ENCODE data around the gene MNT. TPM values are rescaled to one million over a fixed set of nuclear protein-coding genes. Genes with fewer than 3 reads are reported as not detected.
"Not testable (repeated sequence)": the region's sequence is repeated elsewhere in the genome, so short reads cannot be mapped to it uniquely, and the experiment has no call there.

Gene MNT, protein sequence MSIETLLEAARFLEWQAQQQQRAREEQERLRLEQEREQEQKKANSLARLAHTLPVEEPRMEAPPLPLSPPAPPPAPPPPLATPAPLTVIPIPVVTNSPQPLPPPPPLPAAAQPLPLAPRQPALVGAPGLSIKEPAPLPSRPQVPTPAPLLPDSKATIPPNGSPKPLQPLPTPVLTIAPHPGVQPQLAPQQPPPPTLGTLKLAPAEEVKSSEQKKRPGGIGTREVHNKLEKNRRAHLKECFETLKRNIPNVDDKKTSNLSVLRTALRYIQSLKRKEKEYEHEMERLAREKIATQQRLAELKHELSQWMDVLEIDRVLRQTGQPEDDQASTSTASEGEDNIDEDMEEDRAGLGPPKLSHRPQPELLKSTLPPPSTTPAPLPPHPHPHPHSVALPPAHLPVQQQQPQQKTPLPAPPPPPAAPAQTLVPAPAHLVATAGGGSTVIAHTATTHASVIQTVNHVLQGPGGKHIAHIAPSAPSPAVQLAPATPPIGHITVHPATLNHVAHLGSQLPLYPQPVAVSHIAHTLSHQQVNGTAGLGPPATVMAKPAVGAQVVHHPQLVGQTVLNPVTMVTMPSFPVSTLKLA
- total RNA-seq = 10 to 100 TPM; 14.9 to 68.1 (median 38.6) TPM

- peak; percentile 79 to 85 for ATAC-seq (ENCODE audit: low FRiP score in 2 of 2)
- peaks cover 44 to 70% (median 50%) of the 10 kb centered on the region in 4 donors for H3K4me1 ChIP-seq
- 0 to 2% methylated on average over 10 to 26 of the region's 51 CpGs for WGBS, 2 donors
Measured at GRCh38 chr17:2400877-2401425, at the start of gene MNT. Gene MNT, minus strand, starts transcription at chr17:2401060. Its CDS starts 348 bp downstream, at chr17:2400712.

GRCh38 chr17:2450016-2450650 lies 49.3 kb upstream of the MNT start:
- Histone ChIP-seq H3K4me1 (no peaks in the 10 kb centered on the region), H3K27ac (no peak overlapping the region), H3K9me3 (no peaks in the 10 kb centered on the region), H3K36me3 (peaks cover 0 to 11% (median 3%) of the 10 kb centered on the region in 4 donors), H3K27me3 (no peaks in the 10 kb centered on the region), H3K4me3 (no peak overlapping the region)
- 63 to 67% methylated on average over 5 of the region's 5 CpGs for WGBS, 2 donors
- TF ChIP-seq EP300 (IDR thresholded peaks at IDR 0.05) (no peak), POLR2A (IDR thresholded peaks at IDR 0.05) (no peak), POLR2AphosphoS5 (IDR thresholded peaks at IDR 0.05) (no peak)
- TF ChIP-seq, protein P1, sequence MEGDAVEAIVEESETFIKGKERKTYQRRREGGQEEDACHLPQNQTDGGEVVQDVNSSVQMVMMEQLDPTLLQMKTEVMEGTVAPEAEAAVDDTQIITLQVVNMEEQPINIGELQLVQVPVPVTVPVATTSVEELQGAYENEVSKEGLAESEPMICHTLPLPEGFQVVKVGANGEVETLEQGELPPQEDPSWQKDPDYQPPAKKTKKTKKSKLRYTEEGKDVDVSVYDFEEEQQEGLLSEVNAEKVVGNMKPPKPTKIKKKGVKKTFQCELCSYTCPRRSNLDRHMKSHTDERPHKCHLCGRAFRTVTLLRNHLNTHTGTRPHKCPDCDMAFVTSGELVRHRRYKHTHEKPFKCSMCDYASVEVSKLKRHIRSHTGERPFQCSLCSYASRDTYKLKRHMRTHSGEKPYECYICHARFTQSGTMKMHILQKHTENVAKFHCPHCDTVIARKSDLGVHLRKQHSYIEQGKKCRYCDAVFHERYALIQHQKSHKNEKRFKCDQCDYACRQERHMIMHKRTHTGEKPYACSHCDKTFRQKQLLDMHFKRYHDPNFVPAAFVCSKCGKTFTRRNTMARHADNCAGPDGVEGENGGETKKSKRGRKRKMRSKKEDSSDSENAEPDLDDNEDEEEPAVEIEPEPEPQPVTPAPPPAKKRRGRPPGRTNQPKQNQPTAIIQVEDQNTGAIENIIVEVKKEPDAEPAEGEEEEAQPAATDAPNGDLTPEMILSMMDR (IDR thresholded peaks at IDR 0.05) = no peak
- DNase-seq (no peak), ATAC-seq (ENCODE audit: low FRiP score in 2 of 2) (no peak)

More at GRCh38 chr17:2400877-2401425, at the start of gene MNT:
- DNase-seq = peak; percentile 95 to 99
- H3K4me3 ChIP-seq = peak within 1 kb of the TSS; percentile 66 to 93 (median 78)
- H3K27ac ChIP-seq = peak within 1 kb of the TSS; percentile 98 to 99 (median 98)
- no peaks in the 10 kb centered on the region for H3K9me3 ChIP-seq
- TF ChIP-seq, protein P1 (IDR thresholded peaks at IDR 0.05) = peak in 5 of 6 experiments; percentile 11 to 38 (median 31)
- TF ChIP-seq EP300 (IDR thresholded peaks at IDR 0.05) (peak in 1 of 4 donors; percentile 68), POLR2AphosphoS5 (IDR thresholded peaks at IDR 0.05) (peak in 1 of 2 donors; percentile 90), POLR2A (IDR thresholded peaks at IDR 0.05) (peak in 3 of 4 donors; percentile 48 to 77 (median 71))
- H3K36me3 ChIP-seq = no peaks in the 10 kb centered on the region
- H3K27me3 ChIP-seq = peaks cover 0 to 2% (median 0%) of the 10 kb centered on the region in 4 donors

- ATAC-seq (ENCODE audit: low FRiP score in 2 of 2) (no peak), DNase-seq (no peak)
- 92 to 98% methylated on average over 2 of the region's 2 CpGs for WGBS, 2 donors
- Histone ChIP-seq H3K27me3 (no peaks in the 10 kb centered on the region), H3K4me3 (no peak overlapping the region), H3K9me3 (no peaks in the 10 kb centered on the region), H3K27ac (no peak overlapping the region), H3K4me1 (no peaks in the 10 kb centered on the region), H3K36me3 (peaks cover 0 to 10% (median 3%) of the 10 kb centered on the region in 4 donors)
- TF ChIP-seq POLR2A (IDR thresholded peaks at IDR 0.05) (no peak), POLR2AphosphoS5 (IDR thresholded peaks at IDR 0.05) (no peak), EP300 (IDR thresholded peaks at IDR 0.05) (no peak)
- TF ChIP-seq, protein P1 (IDR thresholded peaks at IDR 0.05) = no peak
Measured at GRCh38 chr17:2449486-2449885, 48.6 kb upstream of the MNT start.

DNA sequence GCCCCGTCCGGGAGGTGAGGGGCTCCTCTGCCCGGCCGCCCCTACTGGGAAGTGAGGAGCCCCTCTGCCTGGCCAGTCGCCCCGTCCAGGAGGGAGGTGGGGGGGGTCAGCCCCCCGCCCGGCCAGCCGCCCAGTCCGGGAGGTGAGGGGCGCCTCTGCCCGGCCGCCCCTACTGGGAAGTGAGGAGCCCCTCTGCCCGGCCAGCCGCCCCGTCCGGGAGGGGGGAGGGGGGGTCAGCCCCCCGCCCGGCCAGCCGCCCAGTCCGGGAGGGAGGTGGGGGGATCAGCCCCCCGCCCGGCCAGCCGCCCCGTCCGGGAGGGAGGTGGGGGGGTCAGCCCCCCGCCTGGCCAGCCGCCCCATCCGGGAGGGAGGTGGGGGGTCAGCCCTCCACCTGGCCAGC lies 46.6 kb upstream of the MNT start:
- no CpG with 5 or more reads among the region's 29 CpGs for WGBS, 2 donors
- H3K4me1 ChIP-seq; H3K36me3 ChIP-seq; DNase-seq; ATAC-seq (ENCODE audit: low FRiP score in 2 of 2); H3K4me3 ChIP-seq; H3K27ac ChIP-seq; H3K9me3 ChIP-seq; H3K27me3 ChIP-seq: not testable (repeated sequence)

- TF ChIP-seq EP300 (IDR thresholded peaks at IDR 0.05) (no peak), POLR2AphosphoS5 (IDR thresholded peaks at IDR 0.05) (no peak), POLR2A (IDR thresholded peaks at IDR 0.05) (no peak)
- TF ChIP-seq, protein P1 (IDR thresholded peaks at IDR 0.05) = no peak
- Histone ChIP-seq H3K27me3 (no peaks in the 10 kb centered on the region), H3K4me1 (no peaks in the 10 kb centered on the region), H3K36me3 (peaks cover 0 to 6% (median 0%) of the 10 kb centered on the region in 4 donors), H3K4me3 (no peak overlapping the region), H3K27ac (no peak overlapping the region), H3K9me3 (no peaks in the 10 kb centered on the region)
- ATAC-seq (ENCODE audit: low FRiP score in 2 of 2) (no peak), DNase-seq (no peak)
- WGBS, 2 donors = 100% methylated on average over 1 of the region's 1 CpG
Measured at GRCh38 chr17:2445638-2446037, 44.8 kb upstream of the MNT start.
